Astrocyte (in vitro differentiated cells and primary cell): ENCODE measurements around the gene CPNE6.

Experiments used
- EZH2 ChIP-seq: IDR thresholded peaks from 2 replicates; pipeline ENCODE4 v1.6.1; 2012; ENCODE audit warnings: mild to moderate bottlenecking, low read length, inconsistent platforms; ENCODE audit not compliant: insufficient read depth
- TF ChIP-seq, protein P1 (sequence below): IDR thresholded peaks from 2 replicates; pipeline ENCODE4 v1.5.1; 2011; ENCODE audit warnings: low read depth, mild to moderate bottlenecking, inconsistent platforms, low read length, moderate library complexity; ENCODE audit not compliant: insufficient read depth

DNA sequence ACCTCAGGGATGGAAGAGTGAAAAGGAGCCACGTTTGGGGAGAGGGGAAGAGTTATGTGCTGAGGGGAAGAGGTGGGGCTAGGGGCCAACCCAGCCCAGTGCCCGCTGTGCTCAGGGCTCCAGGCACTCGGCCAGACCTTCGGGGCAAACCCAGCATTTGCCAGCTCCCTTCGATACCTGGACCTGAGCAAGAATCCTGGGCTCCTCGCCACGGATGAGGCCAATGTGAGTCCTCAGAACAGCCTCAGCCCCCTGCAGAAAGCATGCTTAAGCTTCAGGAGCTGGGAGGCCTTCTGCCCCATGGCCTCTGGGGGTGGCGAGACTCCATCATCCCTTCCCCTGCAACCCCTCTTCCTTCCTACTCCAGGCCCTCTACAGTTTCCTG, 14.6 kb upstream of the CPNE6 start:
- TF ChIP-seq, protein P1, sequence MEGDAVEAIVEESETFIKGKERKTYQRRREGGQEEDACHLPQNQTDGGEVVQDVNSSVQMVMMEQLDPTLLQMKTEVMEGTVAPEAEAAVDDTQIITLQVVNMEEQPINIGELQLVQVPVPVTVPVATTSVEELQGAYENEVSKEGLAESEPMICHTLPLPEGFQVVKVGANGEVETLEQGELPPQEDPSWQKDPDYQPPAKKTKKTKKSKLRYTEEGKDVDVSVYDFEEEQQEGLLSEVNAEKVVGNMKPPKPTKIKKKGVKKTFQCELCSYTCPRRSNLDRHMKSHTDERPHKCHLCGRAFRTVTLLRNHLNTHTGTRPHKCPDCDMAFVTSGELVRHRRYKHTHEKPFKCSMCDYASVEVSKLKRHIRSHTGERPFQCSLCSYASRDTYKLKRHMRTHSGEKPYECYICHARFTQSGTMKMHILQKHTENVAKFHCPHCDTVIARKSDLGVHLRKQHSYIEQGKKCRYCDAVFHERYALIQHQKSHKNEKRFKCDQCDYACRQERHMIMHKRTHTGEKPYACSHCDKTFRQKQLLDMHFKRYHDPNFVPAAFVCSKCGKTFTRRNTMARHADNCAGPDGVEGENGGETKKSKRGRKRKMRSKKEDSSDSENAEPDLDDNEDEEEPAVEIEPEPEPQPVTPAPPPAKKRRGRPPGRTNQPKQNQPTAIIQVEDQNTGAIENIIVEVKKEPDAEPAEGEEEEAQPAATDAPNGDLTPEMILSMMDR: no peak
- no peak for TF ChIP-seq EZH2
